DLD1 (cell line): Measurements from ENCODE around the gene TGM5.
"Not testable (repeated sequence)": the region's sequence is repeated elsewhere in the genome, so short reads cannot be mapped to it uniquely, and the experiment has no call there.

Experiments used
- in situ Hi-C: cut with HindIII; loops from 2 replicates; pipeline ENCODE4 v1.10.0; 2017; ENCODE audit warnings: low sequenced_read_pairs

Gene TGM5

GRCh38 chr15:43276563-43277200 is 10.0 kb upstream of the TGM5 start:
- in situ Hi-C loops: no loop called here

GRCh38 chr15:43275740-43276562 is 9.2 kb upstream of the TGM5 start:
- in situ Hi-C loops: no loop called here

DNA sequence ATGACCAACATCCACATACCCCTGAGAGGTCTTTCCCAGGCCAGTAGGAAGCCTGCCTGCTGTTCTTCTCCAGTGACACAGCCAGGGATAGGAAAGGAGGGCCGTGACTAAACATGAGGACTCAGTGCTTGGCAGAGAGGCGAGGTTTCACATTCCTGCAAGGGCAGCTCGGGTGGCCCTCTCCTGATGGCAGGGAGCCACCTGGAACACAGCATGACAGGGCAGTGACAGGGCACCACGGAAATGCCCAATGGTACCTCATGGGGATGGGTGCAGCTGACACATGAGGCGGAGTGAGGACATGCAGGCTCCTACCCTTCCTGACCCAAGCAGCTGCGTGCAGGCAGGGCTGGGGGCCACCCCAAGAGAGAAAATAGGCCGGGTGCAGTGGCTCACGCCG is 7.4 kb upstream of the TGM5 start:
- in situ Hi-C loops: no loop called here

DNA sequence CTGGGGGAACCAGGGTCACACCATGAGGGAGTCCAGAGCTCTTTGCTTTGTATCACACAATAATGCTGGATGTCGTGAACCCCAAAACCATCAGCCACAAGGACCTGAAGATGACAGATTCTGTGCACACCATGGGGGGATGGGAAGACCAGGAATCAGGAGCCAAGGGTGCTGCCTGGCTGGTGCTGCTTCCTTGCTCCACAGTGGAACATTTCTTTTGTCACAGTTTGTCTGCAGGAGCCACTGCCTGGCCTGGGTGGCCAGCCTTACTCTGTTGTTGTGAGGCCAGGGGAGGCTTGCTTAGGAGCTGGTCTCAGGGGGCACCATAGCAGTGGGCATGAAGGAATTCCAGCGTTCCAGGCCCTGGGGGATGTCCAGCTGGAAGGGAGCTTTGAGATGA is 6.5 kb upstream of the TGM5 start:
- in situ Hi-C loops: no loop called here

GRCh38 chr15:43271908-43272307 is 5.2 kb upstream of the TGM5 start:
- in situ Hi-C loops: not testable (repeated sequence)

DNA sequence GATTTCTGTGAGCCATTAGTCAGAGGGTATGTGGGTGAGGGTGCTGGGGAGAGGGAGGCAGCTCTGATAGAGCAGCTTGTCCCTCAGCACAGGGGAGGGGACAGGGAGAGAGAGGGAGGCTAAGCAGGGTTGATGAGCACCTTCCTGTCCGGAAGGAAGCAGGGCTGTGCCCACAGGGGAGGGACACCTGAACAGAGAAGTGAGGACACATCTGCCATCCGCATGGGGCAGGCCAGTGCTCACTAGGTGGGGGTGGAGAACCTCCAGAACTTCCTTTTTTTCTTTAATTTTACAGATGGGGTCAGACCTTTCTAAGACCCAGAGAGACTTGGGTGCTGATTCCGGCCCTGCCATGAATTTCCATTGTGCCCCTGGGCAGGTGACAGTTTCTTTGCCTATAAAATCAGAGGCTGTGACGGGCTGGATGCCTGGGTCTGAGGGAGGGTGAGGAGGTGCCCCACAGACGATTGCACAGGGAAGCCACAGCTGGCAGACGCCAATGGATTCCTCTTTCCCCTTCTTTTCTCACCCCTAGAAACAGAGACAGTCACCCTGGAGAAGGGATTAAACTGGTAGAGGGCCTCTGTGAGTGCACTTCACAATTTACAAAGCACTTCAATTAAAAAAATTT is 4.1 kb upstream of the TGM5 start:
- in situ Hi-C loops: no loop called here

- in situ Hi-C loops: no loop called here
These were observed 3.5 kb upstream of the TGM5 start for GRCh38 chr15:43270113-43270665.

GRCh38 chr15:43268111-43269105 is 1.7 kb upstream of the TGM5 start:
- in situ Hi-C loops: no loop called here

- in situ Hi-C loops: no loop called here
These were observed 711 bp upstream of the TGM5 start for GRCh38 chr15:43267439-43267838.

- in situ Hi-C loops: no loop called here
These were observed 342 bp downstream of the TGM5 start for GRCh38 chr15:43266386-43266785.

GRCh38 chr15:43260011-43260615 is 6.6 kb downstream of the TGM5 start:
- in situ Hi-C loops: no loop called here

DNA sequence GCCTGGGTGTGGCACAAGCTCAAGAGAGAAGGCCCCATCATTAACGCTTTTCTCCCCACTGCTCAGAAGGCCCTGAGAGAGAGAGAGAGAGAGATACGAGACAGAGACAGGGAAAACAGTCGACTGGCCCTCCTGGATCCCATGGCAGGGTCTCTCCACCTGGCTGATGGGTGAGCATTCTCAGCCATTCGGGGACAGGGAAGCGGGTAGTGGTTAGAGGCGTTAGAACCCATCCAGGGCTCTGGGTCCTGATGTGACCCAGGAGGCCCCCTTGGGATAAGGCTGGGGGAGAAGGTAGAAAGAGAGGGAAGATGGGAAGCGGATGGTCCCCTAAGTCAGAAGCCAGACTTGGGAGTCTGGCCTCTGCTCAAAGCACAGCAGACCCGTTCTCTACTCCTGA is 7.9 kb downstream of the TGM5 start:
- in situ Hi-C loops: no loop called here

DNA sequence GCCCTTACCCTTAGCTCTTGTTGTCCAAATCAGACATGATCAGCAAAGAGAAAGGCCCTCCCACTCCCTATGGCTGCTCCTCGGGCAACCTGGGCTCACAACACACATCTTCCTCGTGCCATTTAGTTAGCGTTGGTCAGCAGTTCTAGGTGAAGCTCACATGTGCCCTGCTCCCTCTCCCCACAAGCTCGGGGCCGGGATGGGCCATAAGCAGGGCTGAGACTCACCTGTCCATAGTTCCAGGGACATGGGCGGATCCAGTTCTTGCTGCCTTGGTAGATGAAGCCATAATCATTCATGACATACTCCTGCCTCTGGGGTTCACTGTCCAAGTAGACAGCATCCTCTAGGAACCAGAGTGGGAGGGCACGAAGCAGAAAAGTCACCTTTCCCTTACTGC is 10.4 kb downstream of the TGM5 start:
- in situ Hi-C loops: no loop called here

- in situ Hi-C loops: no loop called here
These were observed 11.4 kb downstream of the TGM5 start for GRCh38 chr15:43255376-43255775.

- in situ Hi-C loops: no loop called here
These were observed 13.0 kb downstream of the TGM5 start for GRCh38 chr15:43253431-43254403.

DNA sequence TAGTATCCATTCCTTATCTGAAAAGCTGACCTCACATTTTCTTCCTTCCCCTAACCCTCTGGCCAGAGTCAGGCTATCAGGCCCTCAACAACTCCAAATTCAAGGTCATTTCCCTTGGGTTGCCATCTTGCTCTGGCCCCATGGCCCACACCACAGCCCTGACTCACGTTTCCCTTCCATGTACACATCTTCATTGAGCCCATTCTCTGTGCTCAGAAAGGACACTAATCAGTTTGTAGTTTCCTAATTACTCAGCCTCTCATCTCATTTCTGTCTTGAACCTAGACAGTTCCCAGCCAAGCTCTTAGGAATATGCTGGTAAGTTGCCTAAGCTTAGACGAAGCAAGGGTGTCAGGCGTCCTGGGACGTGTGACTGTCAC is 14.9 kb downstream of the TGM5 start:
- in situ Hi-C loops: no loop called here

DNA sequence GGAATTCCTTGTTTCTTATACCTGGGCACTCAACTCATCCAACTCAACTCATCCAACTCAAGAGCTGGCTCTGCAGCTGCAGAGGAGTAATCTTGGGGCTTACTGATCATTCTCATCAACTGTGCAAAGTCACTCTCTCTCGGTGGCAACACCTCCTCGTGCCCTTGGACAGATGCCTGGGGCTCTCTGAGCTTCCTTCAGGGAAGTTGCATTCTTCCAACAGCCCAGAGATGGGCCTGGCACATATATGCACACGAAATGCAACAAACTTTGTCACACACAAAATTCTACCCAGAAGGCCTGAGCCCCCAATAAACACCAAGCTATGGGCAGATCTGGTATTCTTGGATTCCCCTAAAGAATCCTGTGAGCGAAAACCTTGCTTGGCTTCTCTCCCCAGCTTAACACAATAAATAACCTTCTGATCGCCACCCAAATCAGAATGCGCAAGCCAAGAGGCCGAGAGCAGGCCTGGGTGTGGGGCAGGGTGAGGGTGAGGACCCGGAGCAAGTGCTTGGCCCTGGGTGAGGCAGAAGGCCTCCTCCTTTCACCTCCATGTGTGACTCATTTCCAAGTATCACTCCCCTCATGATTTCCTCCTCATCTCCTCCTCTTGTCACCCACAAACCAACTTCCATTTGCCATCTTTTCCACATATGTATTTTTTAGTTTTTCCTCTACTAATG is 15.4 kb downstream of the TGM5 start:
- in situ Hi-C loops: no loop called here

DNA sequence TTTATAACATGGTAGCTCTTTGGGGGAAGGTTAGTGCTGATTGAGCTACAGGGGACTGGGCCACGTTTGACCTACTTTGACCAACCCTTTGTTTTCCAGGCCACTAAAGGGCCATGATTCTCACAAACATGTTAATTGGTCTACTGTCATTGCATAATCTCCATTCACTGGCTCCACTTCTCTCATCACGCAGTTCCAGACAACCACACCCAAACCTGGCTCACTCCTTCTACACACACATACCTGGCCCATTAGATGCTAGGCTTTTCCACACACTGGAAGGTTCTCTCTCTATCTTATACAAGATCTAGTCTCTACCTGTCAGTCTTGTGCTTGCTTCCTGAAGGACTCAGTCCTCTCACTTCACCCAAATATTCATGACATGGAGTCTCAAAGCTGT is 15.9 kb downstream of the TGM5 start:
- in situ Hi-C loops: no loop called here
